ENCODE measurements around the gene SNRNP70. TPM values are rescaled to one million over a fixed set of nuclear protein-coding genes. Genes with fewer than 3 reads are reported as not detected.
"Not testable (repeated sequence)": the region's sequence is repeated elsewhere in the genome, so short reads cannot be mapped to it uniquely, and the experiment has no call there.

The SNRNP70 gene
- total RNA-seq, 6 experiments from 2014 or later = 80.8 to 187 (median 123) TPM

GRCh38 chr19:49141352-49141751, 56.1 kb downstream of the SNRNP70 start:
- no peaks in the 10 kb centered on the region for H3K9me3 ChIP-seq
- no peak overlapping the region for H3K27ac ChIP-seq
- ATAC-seq (no peak), DNase-seq (no peak)
- no peaks in the 10 kb centered on the region for H3K36me3 ChIP-seq
- H3K4me1 ChIP-seq = no peaks in the 10 kb centered on the region
- TF ChIP-seq CTCF (IDR thresholded peaks at IDR 0.05) (no peak), POLR2A (IDR thresholded peaks at IDR 0.05) (no peak)
- WGBS (ENCODE audit: insufficient coverage, low coverage, low lambda C conversion rate, missing lambda C conversion rate) = 70% methylated on average over 6 of the region's 6 CpGs
- intact Hi-C loops (cut with DNase I) = no loop called here
- no peak overlapping the region for H3K4me3 ChIP-seq
- H3K27me3 ChIP-seq = no peaks in the 10 kb centered on the region

GRCh38 chr19:49142866-49143335, 57.6 kb downstream of the SNRNP70 start:
- H3K4me1 ChIP-seq = no peaks in the 10 kb centered on the region
- intact Hi-C loops (cut with DNase I) = no loop called here
- no peak overlapping the region for H3K27ac ChIP-seq
- peak overlapping the region in 2 of 3 donors; percentile 10 to 37 for H3K4me3 ChIP-seq
- ATAC-seq (peak; percentile 87 to 93 (median 92)), DNase-seq (peak; percentile 72 to 83 (median 77))
- TF ChIP-seq CTCF (IDR thresholded peaks at IDR 0.05) (no peak), POLR2A (IDR thresholded peaks at IDR 0.05) (no peak)
- no peaks in the 10 kb centered on the region for H3K36me3 ChIP-seq
- 18% methylated on average over 11 of the region's 21 CpGs for WGBS (ENCODE audit: insufficient coverage, low coverage, low lambda C conversion rate, missing lambda C conversion rate)
- no peaks in the 10 kb centered on the region for H3K27me3 ChIP-seq
- no peaks in the 10 kb centered on the region for H3K9me3 ChIP-seq

GRCh38 chr19:49145573-49146407, 60.5 kb downstream of the SNRNP70 start:
- DNase-seq (peak; percentile 73 to 79 (median 77)), ATAC-seq (peak; percentile 10 to 29 (median 23))
- no peak overlapping the region for H3K27ac ChIP-seq
- H3K36me3 ChIP-seq = no peaks in the 10 kb centered on the region
- intact Hi-C loops (cut with DNase I) = no loop called here
- no peaks in the 10 kb centered on the region for H3K9me3 ChIP-seq
- H3K27me3 ChIP-seq = no peaks in the 10 kb centered on the region
- no peak overlapping the region for H3K4me3 ChIP-seq
- peak; percentile 71 to 97 (median 91) for TF ChIP-seq CTCF (IDR thresholded peaks at IDR 0.05)
- no peak for TF ChIP-seq POLR2A (IDR thresholded peaks at IDR 0.05)
- peaks cover 0 to 14% (median 2%) of the 10 kb centered on the region in 4 donors for H3K4me1 ChIP-seq
- 14% methylated on average over 14 of the region's 30 CpGs for WGBS (ENCODE audit: insufficient coverage, low coverage, low lambda C conversion rate, missing lambda C conversion rate)

- 47% methylated on average over 3 of the region's 7 CpGs for WGBS (ENCODE audit: insufficient coverage, low coverage, low lambda C conversion rate, missing lambda C conversion rate)
- DNase-seq; H3K4me3 ChIP-seq; intact Hi-C loops (cut with DNase I); H3K36me3 ChIP-seq; H3K9me3 ChIP-seq; H3K27ac ChIP-seq; ATAC-seq; H3K27me3 ChIP-seq: not testable (repeated sequence)
- H3K4me1 ChIP-seq = peaks cover 0 to 14% (median 2%) of the 10 kb centered on the region in 4 donors
Observed at GRCh38 chr19:49146408-49146770, 61.1 kb downstream of the SNRNP70 start.

- 66% methylated on average over 3 of the region's 11 CpGs for WGBS (ENCODE audit: insufficient coverage, low coverage, low lambda C conversion rate, missing lambda C conversion rate)
- Histone ChIP-seq H3K27ac (peak overlapping the region in 2 of 3 donors; percentile 13 to 56), H3K4me3 (peak overlapping the region in 1 of 3 donors; percentile 68), H3K36me3 (no peaks in the 10 kb centered on the region), H3K4me1 (peaks cover 0 to 14% (median 2%) of the 10 kb centered on the region in 4 donors), H3K27me3 (no peaks in the 10 kb centered on the region), H3K9me3 (no peaks in the 10 kb centered on the region)
- no peak for DNase-seq
- TF ChIP-seq CTCF (IDR thresholded peaks at IDR 0.05) (no peak), POLR2A (IDR thresholded peaks at IDR 0.05) (no peak)
- intact Hi-C loops (cut with DNase I) = no loop called here
- no peak for ATAC-seq
Observed at GRCh38 chr19:49148044-49148682, 62.9 kb downstream of the SNRNP70 start.
